Activated CD4-positive, alpha-beta memory T cell treated with anti-CD3 and anti-CD28 coated beads, Interleukin-2, amount 10 ng/mL, durations not matched to agents 7 days and 5 days (primary cell): Measurements from ENCODE around the gene DPYSL5. TPM values are rescaled to one million over a fixed set of nuclear protein-coding genes. Genes with fewer than 3 reads are reported as not detected.

ENCODE experiments used
- CTCF ChIA-PET: fragments of 350-600 bp; sonication (Branson Sonifier 250); formaldehyde crosslinking; loops from one replicate; lab custom pipeline; 2021; ENCODE audit warnings: antibody characterized with exemption, inconsistent platforms; lab: Charles Lee
- POLR2A ChIA-PET: fragments of 350-600 bp; sonication (Branson Sonifier 250); formaldehyde crosslinking; loops from one replicate; lab custom pipeline; 2021; ENCODE audit warnings: antibody characterized with exemption; lab: Charles Lee
- DNase-seq: peaks from one replicate; pipeline ENCODE4 v3.0.0-alpha.2; 2020
- H3K27ac Mint-ChIP-seq: one replicate; pipeline ENCODE4 v1.8.0; 2021; ENCODE audit warnings: mild to moderate bottlenecking, mixed read lengths
- H3K27me3 Mint-ChIP-seq: one replicate; pipeline ENCODE4 v1.8.0; 2021; ENCODE audit warnings: mixed read lengths
- H3K36me3 Mint-ChIP-seq: one replicate; pipeline ENCODE4 v1.8.0; 2021; ENCODE audit warnings: low read depth, mixed read lengths
- H3K4me1 Mint-ChIP-seq: one replicate; pipeline ENCODE4 v1.8.0; 2021; ENCODE audit warnings: mixed read lengths
- H3K4me3 Mint-ChIP-seq: one replicate; pipeline ENCODE4 v1.8.0; 2021; ENCODE audit warnings: mild to moderate bottlenecking, mixed read lengths
- H3K9me3 Mint-ChIP-seq: one replicate; pipeline ENCODE4 v1.8.0; 2021; ENCODE audit warnings: mixed read lengths
- total RNA-seq, 2 experiments: library from RNA; stranded (reverse); gene quantifications; one replicate each; pipeline ENCODE4 v1.2.3, GENCODE V29; 2021

DPYSL5 gene
- total RNA-seq, 2 experiments from 2014 or later, result not detected

GRCh38 chr2:26818255-26818654 lies 29.7 kb upstream of the DPYSL5 start:
- Mint-ChIP-seq H3K36me3 (no peaks in the 10 kb centered on the region), H3K27me3 (peaks cover 23% of the 10 kb centered on the region), H3K27ac (no peak overlapping the region), H3K4me3 (no peak overlapping the region), H3K9me3 (no peaks in the 10 kb centered on the region), H3K4me1 (no peaks in the 10 kb centered on the region)
- CTCF ChIA-PET, result no interaction called here
- POLR2A ChIA-PET, result no interaction called here
- DNase-seq, result no peak

GRCh38 chr2:26818972-26819371 lies 29.0 kb upstream of the DPYSL5 start:
- no peaks in the 10 kb centered on the region for H3K36me3 Mint-ChIP-seq
- CTCF ChIA-PET, result no interaction called here
- H3K9me3 Mint-ChIP-seq, result no peaks in the 10 kb centered on the region
- H3K27me3 Mint-ChIP-seq, result peaks cover 23% of the 10 kb centered on the region
- no peaks in the 10 kb centered on the region for H3K4me1 Mint-ChIP-seq
- no peak for DNase-seq
- H3K4me3 Mint-ChIP-seq, result no peak overlapping the region
- no peak overlapping the region for H3K27ac Mint-ChIP-seq
- POLR2A ChIA-PET, result no interaction called here

- Mint-ChIP-seq H3K4me1 (no peaks in the 10 kb centered on the region), H3K9me3 (no peaks in the 10 kb centered on the region), H3K4me3 (no peak overlapping the region), H3K27ac (no peak overlapping the region), H3K27me3 (peaks cover 24% of the 10 kb centered on the region), H3K36me3 (no peaks in the 10 kb centered on the region)
- no peak for DNase-seq
- ChIA-PET CTCF (interaction anchor here (1.3 kb wide), 1 partner anchor 25 kb away, joined by 6 read pairs; no protein-coding TSS in a partner anchor), POLR2A (no interaction called here)
These were observed 27.0 kb upstream of the DPYSL5 start for GRCh38 chr2:26820932-26821331.

- no peaks in the 10 kb centered on the region for H3K4me1 Mint-ChIP-seq
- H3K9me3 Mint-ChIP-seq, result no peaks in the 10 kb centered on the region
- ChIA-PET CTCF (no interaction called here), POLR2A (no interaction called here)
- no peak for DNase-seq
- H3K27me3 Mint-ChIP-seq, result peaks cover 20% of the 10 kb centered on the region
- no peak overlapping the region for H3K4me3 Mint-ChIP-seq
- no peaks in the 10 kb centered on the region for H3K36me3 Mint-ChIP-seq
- no peak overlapping the region for H3K27ac Mint-ChIP-seq
These were observed 25.1 kb upstream of the DPYSL5 start for GRCh38 chr2:26822877-26823276.

GRCh38 chr2:26838121-26838906 lies 9.6 kb upstream of the DPYSL5 start:
- Mint-ChIP-seq H3K27ac (no peak overlapping the region), H3K36me3 (no peaks in the 10 kb centered on the region), H3K9me3 (no peaks in the 10 kb centered on the region), H3K4me3 (no peak overlapping the region), H3K27me3 (peaks cover 52% of the 10 kb centered on the region), H3K4me1 (no peaks in the 10 kb centered on the region)
- no peak for DNase-seq
- ChIA-PET CTCF (interaction anchor here (2.1 kb wide), 1 partner anchor 11 kb away, joined by 7 read pairs; no protein-coding TSS in a partner anchor), POLR2A (no interaction called here)

- no peak overlapping the region for H3K27ac Mint-ChIP-seq
- H3K27me3 Mint-ChIP-seq, result peaks cover 51% of the 10 kb centered on the region
- DNase-seq, result no peak
- no peak overlapping the region for H3K4me3 Mint-ChIP-seq
- ChIA-PET CTCF (interaction anchor here (0.7 kb wide), 2 partner anchors 441 to 557 kb away, joined by 3 read pairs; no protein-coding TSS in a partner anchor), POLR2A (no interaction called here)
- H3K36me3 Mint-ChIP-seq, result no peaks in the 10 kb centered on the region
- no peaks in the 10 kb centered on the region for H3K4me1 Mint-ChIP-seq
- no peaks in the 10 kb centered on the region for H3K9me3 Mint-ChIP-seq
These were observed 6.9 kb upstream of the DPYSL5 start for GRCh38 chr2:26840937-26841610.

GRCh38 chr2:26843041-26843440 lies 4.9 kb upstream of the DPYSL5 start:
- POLR2A ChIA-PET, result no interaction called here
- no peak overlapping the region for H3K4me3 Mint-ChIP-seq
- no peak overlapping the region for H3K27ac Mint-ChIP-seq
- CTCF ChIA-PET, result interaction anchor here (1.6 to 2.4 kb wide), 2 partner anchors 80 to 100 kb away, joined by 4 to 10 read pairs; no protein-coding TSS in a partner anchor
- no peaks in the 10 kb centered on the region for H3K36me3 Mint-ChIP-seq
- H3K27me3 Mint-ChIP-seq, result peaks cover 60% of the 10 kb centered on the region
- H3K9me3 Mint-ChIP-seq, result no peaks in the 10 kb centered on the region
- H3K4me1 Mint-ChIP-seq, result peaks cover 3% of the 10 kb centered on the region
- no peak for DNase-seq

- POLR2A ChIA-PET, result no interaction called here
- Mint-ChIP-seq H3K9me3 (no peaks in the 10 kb centered on the region), H3K27ac (no peak overlapping the region), H3K36me3 (no peaks in the 10 kb centered on the region), H3K4me1 (peaks cover 7% of the 10 kb centered on the region), H3K4me3 (no peak overlapping the region), H3K27me3 (peaks cover 49% of the 10 kb centered on the region)
- CTCF ChIA-PET, result interaction anchor here (1.0 to 4.0 kb wide), 12 partner anchors 10 to 172 kb away, joined by 3 to 50 read pairs (median 8); no protein-coding TSS in a partner anchor
- DNase-seq, result no peak
These were observed 2.9 kb upstream of the DPYSL5 start for GRCh38 chr2:26845021-26845420.

GRCh38 chr2:26846334-26847306 lies 1.3 kb upstream of the DPYSL5 start:
- POLR2A ChIA-PET, result interaction anchor here (0.7 to 1.5 kb wide), 3 partner anchors 76 to 187 kb away, joined by 3 to 5 read pairs (median 4); no protein-coding TSS in a partner anchor
- peaks cover 7% of the 10 kb centered on the region for H3K4me1 Mint-ChIP-seq
- no peaks in the 10 kb centered on the region for H3K9me3 Mint-ChIP-seq
- no peak overlapping the region for H3K27ac Mint-ChIP-seq
- CTCF ChIA-PET, result interaction anchor here (0.5 to 4.0 kb wide), 37 partner anchors 8 to 456 kb away, joined by 3 to 50 read pairs (median 4); partner anchors contain the start of gene AGBL5
- peaks cover 55% of the 10 kb centered on the region for H3K27me3 Mint-ChIP-seq
- H3K36me3 Mint-ChIP-seq, result no peaks in the 10 kb centered on the region
- H3K4me3 Mint-ChIP-seq, result peak overlapping the region; percentile 21
- DNase-seq, result peak; percentile 59

GRCh38 chr2:26847307-26847654 lies 651 bp upstream of the DPYSL5 start:
- peaks cover 60% of the 10 kb centered on the region for H3K27me3 Mint-ChIP-seq
- no peak for DNase-seq
- peaks cover 7% of the 10 kb centered on the region for H3K4me1 Mint-ChIP-seq
- no peak overlapping the region for H3K27ac Mint-ChIP-seq
- H3K4me3 Mint-ChIP-seq, result peak overlapping the region; percentile 7
- no peaks in the 10 kb centered on the region for H3K9me3 Mint-ChIP-seq
- H3K36me3 Mint-ChIP-seq, result no peaks in the 10 kb centered on the region
- POLR2A ChIA-PET, result no interaction called here
- CTCF ChIA-PET, result interaction anchor here (1.2 to 4.0 kb wide), 11 partner anchors 14 to 204 kb away, joined by 3 to 50 read pairs (median 8); partner anchors contain the start of gene AGBL5

GRCh38 chr2:26848336-26849055 lies 564 bp downstream of the DPYSL5 start:
- Mint-ChIP-seq H3K9me3 (no peaks in the 10 kb centered on the region), H3K27me3 (peaks cover 65% of the 10 kb centered on the region), H3K4me1 (peaks cover 7% of the 10 kb centered on the region), H3K4me3 (no peak overlapping the region), H3K36me3 (no peaks in the 10 kb centered on the region), H3K27ac (no peak overlapping the region)
- POLR2A ChIA-PET, result interaction anchor here (1.1 to 1.4 kb wide), 3 partner anchors 10 to 87 kb away, joined by 3 to 6 read pairs (median 4); no protein-coding TSS in a partner anchor
- CTCF ChIA-PET, result interaction anchor here (0.8 to 4.0 kb wide), 4 partner anchors 9 to 239 kb away, joined by 3 to 50 read pairs (median 5); no protein-coding TSS in a partner anchor
- DNase-seq, result no peak
